GM12878 (cell line): ENCODE results near the gene TNXB. TPM values are rescaled to one million over a fixed set of nuclear protein-coding genes. Genes with fewer than 3 reads are reported as not detected.
"Not testable (repeated sequence)": the region's sequence is repeated elsewhere in the genome, so short reads cannot be mapped to it uniquely, and the experiment has no call there.

Experiments
- ATAC-seq: fragments of 200-7000 bp; cut with Tn5 transposase; 3 replicates; pipeline ENCODE4 v1.9.1; 2020; ENCODE audit warnings: mild to moderate bottlenecking, moderate library complexity
- BruUV-seq: library from RNA; stranded (reverse); fragments of 400-500 nt; replicated peaks from 2 replicates; lab custom pipeline; 2021; lab: Mats Ljungman, UMichigan
- CTCF ChIA-PET: fragments of 300-600 bp; sonication (Branson Sonifier 250); formaldehyde crosslinking; extraction: SDS; loops from one replicate; lab custom pipeline; 2021; ENCODE audit warnings: inconsistent platforms; lab: Yijun Ruan, JAX
- POLR2A ChIA-PET: fragments of 350-600 bp; formaldehyde crosslinking; extraction: SDS; loops from one replicate; lab custom pipeline; 2021; ENCODE audit warnings: inconsistent platforms; lab: Charles Lee
- RAD21 ChIA-PET: fragments of 300-600 bp; sonication (Branson Sonifier 250); formaldehyde crosslinking; loops from one replicate; lab custom pipeline; 2023; ENCODE audit warnings: antibody characterized with exemption; ENCODE audit not compliant: unreplicated experiment; lab: Charles Lee
- SMC1A ChIA-PET: fragments of 300-600 bp; sonication (Branson Sonifier 250); formaldehyde crosslinking; loops from one replicate; lab custom pipeline; 2023; ENCODE audit not compliant: unreplicated experiment, uncharacterized antibody; lab: Charles Lee
- DNase-seq: peaks from one replicate; pipeline ENCODE4 v3.0.0-alpha.2; 2011; ENCODE audit warnings: low read depth, low spot score
- FAIRE-seq: peaks from 3 replicates; lab custom pipeline; 2011; peaks lifted over from hg19 to GRCh38; lab: Jason Lieb, UNC
- H2AFZ ChIP-seq: 2 replicates; pipeline ENCODE4 v1.6.0; 2011; ENCODE audit warnings: low read depth, low read length, control low read depth; ENCODE audit not compliant: control insufficient read depth
- H3K27ac ChIP-seq: 2 replicates; pipeline ENCODE4 v1.5.1; 2011; ENCODE audit warnings: control low read depth; ENCODE audit not compliant: control insufficient read depth, insufficient read depth
- H3K27me3 ChIP-seq, 2 experiments: replicated peaks in 1 of 2; 2 replicates each; pipeline versions ENCODE4 v1.6.0 to v1.6.1; 2011; ENCODE audit warnings: low read length in 1 of 2; ENCODE audit not compliant: control insufficient read depth in 2 of 2, insufficient read depth in 2 of 2
- H3K36me3 ChIP-seq, 2 experiments: 2 replicates each; pipeline ENCODE4 v1.5.1; 2011; ENCODE audit warnings: low read length in 1 of 2; ENCODE audit not compliant: control insufficient read depth in 2 of 2, insufficient read depth in 2 of 2
- H3K4me1 ChIP-seq: 2 replicates; pipeline ENCODE4 v1.6.1; 2011; ENCODE audit warnings: mild to moderate bottlenecking, low read length, moderate library complexity, mixed read lengths; ENCODE audit not compliant: control insufficient read depth, insufficient read depth
- H3K4me2 ChIP-seq: 2 replicates; pipeline ENCODE4 v1.6.0; 2011; ENCODE audit warnings: control low read depth; ENCODE audit not compliant: control insufficient read depth, insufficient read depth
- H3K4me3 ChIP-seq: fragments of 200-600 bp; sonication (generic); 2 replicates; pipeline ENCODE4 v1.5.1; 2016
- H3K79me2 ChIP-seq: 2 replicates; pipeline ENCODE4 v1.6.0; 2011; ENCODE audit warnings: low read length; ENCODE audit not compliant: control insufficient read depth, insufficient read depth
- H3K9ac ChIP-seq: 2 replicates; pipeline ENCODE4 v1.8.0; 2011; ENCODE audit warnings: low read length, control low read depth, mixed read lengths; ENCODE audit not compliant: control insufficient read depth, insufficient read depth
- H3K9me3 ChIP-seq: replicated peaks from 3 replicates; pipeline ENCODE4 v1.5.1; 2011; ENCODE audit warnings: mild to moderate bottlenecking, low read length; ENCODE audit not compliant: control insufficient read depth, insufficient read depth
- H4K20me1 ChIP-seq: 2 replicates; pipeline ENCODE4 v1.6.0; 2011; ENCODE audit not compliant: control insufficient read depth, insufficient read depth
- NRF1 ChIP-seq: conservative IDR thresholded peaks from 2 replicates; pipeline ENCODE4 v1.6.1; 2011; ENCODE audit warnings: mild to moderate bottlenecking, low read depth, low read length, improper control_type of control experiment
- PAX8 ChIP-seq: fragments of 450-650 bp; IDR thresholded peaks from 2 replicates; pipeline ENCODE4 v1.6.1; 2017; ENCODE audit warnings: mild to moderate bottlenecking, moderate library complexity
- WGBS: methylation state at CpG from one replicate; pipeline ENCODE4 v1.1.6; 2016; ENCODE audit warnings: low lambda C conversion rate; ENCODE audit not compliant: insufficient replicate concordance, insufficient coverage; ENCODE audit errors: missing lambda C conversion rate; 5-methylcytosine and 5-hydroxymethylcytosine counted together
- in situ Hi-C: fragments of 300-500 bp; cut with MboI; formaldehyde crosslinking; loops from 9 replicates; pipeline ENCODE4 v1.14.3; 2018; ENCODE audit warnings: mixed read lengths
- intact Hi-C: fragments of 100-400 bp; cut with micrococcal nuclease; formaldehyde crosslinking; loops from one replicate; pipeline ENCODE4 v1.14.2; 2022; ENCODE audit not compliant: unreplicated experiment
- polyA plus RNA-seq, 11 experiments: library from polyadenylated mRNA; depleted of rRNA in 4 of 11; unstranded in 6 of 11; stranded (reverse) in 5 of 11; fragments of >200 nt; fragmentation: Nextera tagmentation in 4 of 11; fragmentation: Illumina TruSeq in 1 of 11; extraction: Ambion mirVana in 4 of 11; extraction: Trizol in 1 of 11; gene quantifications; 1 replicate in 1 of 11; 2 replicates in 10 of 11; pipeline versions ENCODE4 v1.2.1 to v1.2.3, GENCODE V29; 2011 to 2016; ENCODE audit warnings: inconsistent platforms in 2 of 11, missing spikeins in 2 of 11, low read depth in 1 of 11
- total RNA-seq, 4 experiments: library from RNA; depleted of rRNA in 3 of 4; stranded (reverse); fragments of >200 nt in 3 of 4; fragmentation: Illumina TruSeq in 1 of 4; extraction: Trizol in 1 of 4; gene quantifications; 2 replicates each; pipeline versions ENCODE4 v1.2.1 to v1.2.3, GENCODE V29; 2013 to 2021

The TNXB gene
- total and polyA plus RNA-seq, 10 of the 15 experiments (the other 5 are each of a cell fraction or from before 2014, with no cell fraction given) = 0.03 to 2.5 (median 0.68) TPM; not detected in 2

DNA sequence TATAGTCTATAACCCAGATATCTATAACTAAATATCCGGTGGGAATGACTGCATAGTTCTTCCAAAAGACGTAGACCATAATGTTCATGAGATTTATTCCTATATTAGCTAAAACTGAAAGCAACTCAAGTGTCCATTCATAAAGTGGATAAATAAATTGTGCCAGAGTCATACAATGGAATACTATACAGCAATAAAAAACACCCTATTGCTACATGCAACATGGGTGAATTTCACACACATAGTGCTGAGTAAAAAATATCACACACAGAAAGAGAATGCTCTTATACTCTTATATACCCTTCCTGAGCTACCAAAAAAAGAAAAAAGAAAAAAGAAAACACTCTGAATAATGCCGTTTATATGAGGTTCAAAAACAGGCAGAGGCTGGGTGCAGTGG is 6.9 kb downstream of the TNXB start:
- H3K27me3 ChIP-seq = peaks cover 0 to 4% of the 10 kb centered on the region in 2 experiments
- H3K4me3 ChIP-seq = no peak overlapping the region
- WGBS = 75% methylated on average over 3 of the region's 3 CpGs
- no TSS peak for BruUV-seq
- no peaks in the 10 kb centered on the region for H4K20me1 ChIP-seq
- H3K4me2 ChIP-seq = no peak overlapping the region
- no peak for FAIRE-seq
- no peaks in the 10 kb centered on the region for H3K36me3 ChIP-seq
- ChIA-PET CTCF (interaction anchor here (1.9 kb wide), 1 partner anchor 9 kb away, joined by 5 read pairs; no protein-coding TSS in a partner anchor), SMC1A (interaction anchor here (1.0 kb wide), 1 partner anchor 11 kb away, joined by 3 read pairs; no protein-coding TSS in a partner anchor), POLR2A (no interaction called here), RAD21 (no interaction called here)
- H3K79me2 ChIP-seq = no peaks in the 10 kb centered on the region
- no peaks in the 10 kb centered on the region for H3K4me1 ChIP-seq
- DNase-seq = no peak
- TF ChIP-seq PAX8 (no peak), NRF1 (no peak)
- in situ Hi-C loops = no loop called here
- H2AFZ ChIP-seq = no peak overlapping the region
- no peak overlapping the region for H3K9ac ChIP-seq
- ATAC-seq = no peak
- no peak overlapping the region for H3K27ac ChIP-seq
- no peaks in the 10 kb centered on the region for H3K9me3 ChIP-seq
- intact Hi-C loops = no loop called here

DNA sequence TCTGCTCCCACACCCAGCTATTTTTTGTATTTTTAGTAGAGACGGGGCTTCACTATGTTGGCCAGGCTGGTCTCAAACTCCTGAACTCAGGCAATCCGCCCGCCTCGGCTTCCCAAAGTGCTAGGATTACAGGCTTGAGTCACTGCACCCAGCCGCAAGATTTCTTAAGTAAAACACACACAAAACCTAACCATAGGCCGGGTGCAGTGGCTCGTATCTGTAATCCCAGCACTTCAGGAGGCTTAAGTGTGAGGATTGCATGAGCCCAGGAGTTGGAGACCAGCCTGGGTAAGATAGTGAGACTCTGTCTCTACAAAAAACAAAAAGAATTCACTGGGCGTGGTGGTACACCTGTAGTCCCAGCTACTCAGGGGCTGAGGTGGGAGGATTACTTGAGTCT is 8.9 kb downstream of the TNXB start:
- H3K9ac ChIP-seq, ATAC-seq, RAD21 ChIA-PET, H3K9me3 ChIP-seq, CTCF ChIA-PET, H4K20me1 ChIP-seq, H3K79me2 ChIP-seq, H3K4me2 ChIP-seq, in situ Hi-C loops, H3K4me3 ChIP-seq, H3K27ac ChIP-seq, POLR2A ChIA-PET, DNase-seq, H2AFZ ChIP-seq, BruUV-seq, FAIRE-seq, intact Hi-C loops, SMC1A ChIA-PET, H3K4me1 ChIP-seq, H3K36me3 ChIP-seq: not testable (repeated sequence)
- WGBS = 67% methylated on average over 8 of the region's 8 CpGs
- peaks cover 5 to 11% of the 10 kb centered on the region in 2 experiments for H3K27me3 ChIP-seq
